ENCODE measurements around the gene SGPP2.

The SGPP2 gene

GRCh38 chr2:222522082-222522481 lies 97.7 kb downstream of the SGPP2 start:
- no peaks in the 10 kb centered on the region for H3K9me3 ChIP-seq
- TF ChIP-seq CTCF (IDR thresholded peaks at IDR 0.05): no peak
- no peak overlapping the region for H3K27ac ChIP-seq
- H3K36me3 ChIP-seq: no peaks in the 10 kb centered on the region
- no peaks in the 10 kb centered on the region for H3K4me1 ChIP-seq
- no peaks in the 10 kb centered on the region for H3K27me3 ChIP-seq
- DNase-seq: no peak
- no peak overlapping the region for H3K4me3 ChIP-seq
- intact Hi-C loops (cut with DNase I; ENCODE audit: low total_unique reads): loop anchor here (5.0 kb wide), 1 partner anchor 300 kb away; no protein-coding TSS in a partner anchor

- TF ChIP-seq CTCF (IDR thresholded peaks at IDR 0.05): no peak
- H3K27me3 ChIP-seq: no peaks in the 10 kb centered on the region
- no peaks in the 10 kb centered on the region for H3K36me3 ChIP-seq
- intact Hi-C loops (cut with DNase I; ENCODE audit: low total_unique reads): loop anchor here (5.0 kb wide), 1 partner anchor 302 kb away; no protein-coding TSS in a partner anchor
- no peak for DNase-seq
- H3K4me1 ChIP-seq: no peaks in the 10 kb centered on the region
- H3K27ac ChIP-seq: no peak overlapping the region
- no peak overlapping the region for H3K4me3 ChIP-seq
- H3K9me3 ChIP-seq: no peaks in the 10 kb centered on the region
Observed at GRCh38 chr2:222523783-222524544, 99.6 kb downstream of the SGPP2 start.

GRCh38 chr2:222525811-222526210 lies 101.5 kb downstream of the SGPP2 start:
- H3K36me3 ChIP-seq: no peaks in the 10 kb centered on the region
- DNase-seq: no peak
- no peaks in the 10 kb centered on the region for H3K9me3 ChIP-seq
- no peak for TF ChIP-seq CTCF (IDR thresholded peaks at IDR 0.05)
- intact Hi-C loops (cut with DNase I; ENCODE audit: low total_unique reads): no loop called here
- no peak overlapping the region for H3K27ac ChIP-seq
- H3K27me3 ChIP-seq: no peaks in the 10 kb centered on the region
- no peaks in the 10 kb centered on the region for H3K4me1 ChIP-seq
- no peak overlapping the region for H3K4me3 ChIP-seq

GRCh38 chr2:222526480-222527277 lies 102.3 kb downstream of the SGPP2 start:
- intact Hi-C loops (cut with DNase I; ENCODE audit: low total_unique reads): no loop called here
- Histone ChIP-seq H3K27me3 (no peaks in the 10 kb centered on the region), H3K4me3 (no peak overlapping the region), H3K9me3 (no peaks in the 10 kb centered on the region), H3K4me1 (no peaks in the 10 kb centered on the region), H3K27ac (no peak overlapping the region), H3K36me3 (no peaks in the 10 kb centered on the region)
- TF ChIP-seq CTCF (IDR thresholded peaks at IDR 0.05): no peak
- DNase-seq: no peak

GRCh38 chr2:222532315-222532714 lies 108.0 kb downstream of the SGPP2 start:
- Histone ChIP-seq H3K4me3 (no peak overlapping the region), H3K27me3 (peaks cover 0 to 6% of the 10 kb centered on the region in 2 donors), H3K36me3 (no peaks in the 10 kb centered on the region), H3K4me1 (no peaks in the 10 kb centered on the region), H3K27ac (no peak overlapping the region), H3K9me3 (no peaks in the 10 kb centered on the region)
- TF ChIP-seq CTCF (IDR thresholded peaks at IDR 0.05): no peak
- intact Hi-C loops (cut with DNase I; ENCODE audit: low total_unique reads): no loop called here
- no peak for DNase-seq

Measured in tibial artery (tissue), 4 donors.